Gastrocnemius medialis (tissue), 4 donors: Measurements from ENCODE around the gene CDH20. TPM values are rescaled to one million over a fixed set of nuclear protein-coding genes. Genes with fewer than 3 reads are reported as not detected.

Experiments used
- ATAC-seq, 2 donors: fragments of 150-250 bp; one replicate each; pipeline ENCODE4 v1.9.1; 2016
- DNase-seq, 2 donors: peaks; one replicate each; pipeline ENCODE4 v3.0.0-alpha.2; 2019
- H3K27ac ChIP-seq, 4 donors: fragments of 200-600 bp; sonication (generic); 1 replicate in 1 of 4; 2 replicates in 3 of 4; pipeline ENCODE4 v1.5.1; 2016 to 2018; ENCODE audit warnings: mild to moderate bottlenecking in 2 of 4, moderate library complexity in 1 of 4
- H3K27me3 ChIP-seq, 3 donors: fragments of 200-600 bp; sonication (generic) in 2 of 3; 1 replicate in 1 of 3; 2 replicates in 2 of 3; pipeline versions ENCODE4 v1.5.1 to v1.6.0; 2016 to 2019; ENCODE audit warnings: mild to moderate bottlenecking in 1 of 3, moderate library complexity in 1 of 3
- H3K36me3 ChIP-seq, 2 donors: fragments of 200-600 bp; sonication (generic) in 1 of 2; one replicate each; pipeline ENCODE4 v1.5.1; 2017 to 2018
- H3K4me1 ChIP-seq, 2 donors: fragments of 200-600 bp; sonication (generic) in 1 of 2; one replicate each; pipeline ENCODE4 v1.5.1; 2016 to 2017; ENCODE audit warnings: mild to moderate bottlenecking in 2 of 2
- H3K4me3 ChIP-seq, 4 donors: fragments of 200-600 bp; sonication (generic) in 3 of 4; 1 replicate in 1 of 4; 2 replicates in 3 of 4; pipeline ENCODE4 v1.5.1; 2016 to 2019; ENCODE audit warnings: mild to moderate bottlenecking in 2 of 4
- H3K9me3 ChIP-seq, 3 donors: fragments of 200-600 bp; sonication (generic) in 2 of 3; 1 replicate in 1 of 3; 2 replicates in 2 of 3; pipeline ENCODE4 v1.5.1; 2016 to 2019
- POLR2A ChIP-seq, 2 donors: fragments of 450-650 bp; IDR thresholded peaks; one replicate each; pipeline ENCODE4 v1.6.1; 2017; ENCODE audit warnings: antibody characterized with exemption in 2 of 2, mild to moderate bottlenecking in 2 of 2, moderate library complexity in 2 of 2
- in situ Hi-C, 4 donors: fragments of 200-750 bp; cut with MboI; loops; one replicate each; pipeline versions ENCODE4 v1.15.0 to v1.8.0; 2017; ENCODE audit warnings: low sequenced_read_pairs in 4 of 4
- intact Hi-C: fragments of 100-400 bp; cut with DNase I; formaldehyde crosslinking; loops from one replicate; pipeline ENCODE4 v1.15.1; 2023; ENCODE audit warnings: low total_unique reads
- total RNA-seq, 4 donors: library from RNA; depleted of rRNA; stranded (reverse); fragments of >200 nt; gene quantifications; one replicate each; pipeline versions ENCODE4 v1.1.0 to v1.2.3, GENCODE V29; 2016
- TF ChIP-seq, protein P1 (sequence below), 5 experiments: fragments of 450-650 bp in 3 of 5; fragments of 200-600 bp in 2 of 5; sonication (generic) in 2 of 5; IDR thresholded peaks in 4 of 5; conservative IDR thresholded peaks in 1 of 5; 1 replicate in 4 of 5; 2 replicates in 1 of 5; pipeline ENCODE4 v1.5.1; 2016 to 2019; ENCODE audit warnings: antibody characterized with exemption in 5 of 5, mild to moderate bottlenecking in 3 of 5, moderate library complexity in 3 of 5

CDH20 gene
- total RNA-seq, 4 donors from 2014 or later, result 0.51 to 19.6 (median 3.9) TPM

GRCh38 chr18:61331051-61331450 lies 2.2 kb upstream of the CDH20 start:
- no peaks in the 10 kb centered on the region for H3K4me1 ChIP-seq
- peaks cover 13 to 26% (median 14%) of the 10 kb centered on the region in 3 donors for H3K27me3 ChIP-seq
- intact Hi-C loops, result no loop called here
- ATAC-seq (no peak), DNase-seq (no peak)
- H3K27ac ChIP-seq, result no peak overlapping the region
- TF ChIP-seq, protein P1, sequence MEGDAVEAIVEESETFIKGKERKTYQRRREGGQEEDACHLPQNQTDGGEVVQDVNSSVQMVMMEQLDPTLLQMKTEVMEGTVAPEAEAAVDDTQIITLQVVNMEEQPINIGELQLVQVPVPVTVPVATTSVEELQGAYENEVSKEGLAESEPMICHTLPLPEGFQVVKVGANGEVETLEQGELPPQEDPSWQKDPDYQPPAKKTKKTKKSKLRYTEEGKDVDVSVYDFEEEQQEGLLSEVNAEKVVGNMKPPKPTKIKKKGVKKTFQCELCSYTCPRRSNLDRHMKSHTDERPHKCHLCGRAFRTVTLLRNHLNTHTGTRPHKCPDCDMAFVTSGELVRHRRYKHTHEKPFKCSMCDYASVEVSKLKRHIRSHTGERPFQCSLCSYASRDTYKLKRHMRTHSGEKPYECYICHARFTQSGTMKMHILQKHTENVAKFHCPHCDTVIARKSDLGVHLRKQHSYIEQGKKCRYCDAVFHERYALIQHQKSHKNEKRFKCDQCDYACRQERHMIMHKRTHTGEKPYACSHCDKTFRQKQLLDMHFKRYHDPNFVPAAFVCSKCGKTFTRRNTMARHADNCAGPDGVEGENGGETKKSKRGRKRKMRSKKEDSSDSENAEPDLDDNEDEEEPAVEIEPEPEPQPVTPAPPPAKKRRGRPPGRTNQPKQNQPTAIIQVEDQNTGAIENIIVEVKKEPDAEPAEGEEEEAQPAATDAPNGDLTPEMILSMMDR (IDR thresholded peaks at IDR 0.05 in 4 of 5, conservative IDR thresholded peaks at IDR 0.05 in 1 of 5), result no peak
- no peak for TF ChIP-seq POLR2A (IDR thresholded peaks at IDR 0.05)
- H3K36me3 ChIP-seq, result no peaks in the 10 kb centered on the region
- no peak overlapping the region for H3K4me3 ChIP-seq
- no peaks in the 10 kb centered on the region for H3K9me3 ChIP-seq
- in situ Hi-C loops, result loop anchor here in 1 of 4 donors (25.0 kb wide), 1 partner anchor 106 kb away; no protein-coding TSS in a partner anchor

DNA sequence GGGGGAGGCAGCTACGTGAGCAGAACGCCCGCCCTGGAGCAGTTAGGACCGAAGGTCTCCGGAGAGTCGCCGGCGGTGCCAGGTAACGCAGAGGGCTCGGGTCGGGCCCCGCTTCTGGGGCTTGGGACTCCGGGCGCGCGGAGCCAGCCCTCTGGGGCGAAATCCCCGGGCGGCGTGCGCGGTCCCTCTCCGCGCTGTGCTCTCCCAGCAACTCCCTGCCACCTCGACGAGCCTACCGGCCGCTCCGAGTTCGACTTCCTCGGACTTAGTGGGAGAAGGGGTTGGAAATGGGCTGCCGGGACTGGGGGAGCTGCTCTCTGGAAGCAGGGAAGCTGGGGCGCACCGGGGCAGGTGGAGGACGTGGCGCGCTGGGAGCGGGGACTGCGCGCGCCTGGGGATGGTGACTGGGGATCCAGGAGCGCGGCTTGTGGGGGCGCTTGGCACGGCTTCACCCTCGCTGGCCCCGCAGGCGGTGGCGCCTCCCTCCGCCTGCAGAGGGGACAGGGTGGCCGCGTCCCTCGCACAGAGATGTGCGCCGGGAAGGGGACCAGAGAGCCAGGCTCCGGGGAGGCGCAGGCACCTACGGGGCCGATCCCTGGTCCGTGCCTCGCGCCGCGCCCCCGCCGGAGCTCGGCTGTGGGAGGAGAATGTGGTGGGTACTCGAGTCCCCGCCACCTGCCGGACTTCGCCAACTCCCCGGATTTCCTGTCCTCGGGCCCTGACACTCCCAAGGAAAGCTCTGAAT lies 688 bp downstream of the CDH20 start:
- peaks cover 13 to 26% (median 22%) of the 10 kb centered on the region in 3 donors for H3K27me3 ChIP-seq
- ATAC-seq (peak in 1 of 2 donors; percentile 16), DNase-seq (no peak)
- H3K4me1 ChIP-seq, result no peaks in the 10 kb centered on the region
- H3K27ac ChIP-seq, result peak overlapping the region in 1 of 4 donors; percentile 69
- H3K36me3 ChIP-seq, result no peaks in the 10 kb centered on the region
- H3K9me3 ChIP-seq, result no peaks in the 10 kb centered on the region
- intact Hi-C loops (no loop called here), in situ Hi-C loops (loop anchor here in 1 of 4 donors (25.0 kb wide), 1 partner anchor 103 kb away; no protein-coding TSS in a partner anchor)
- peak overlapping the region in 3 of 4 donors; percentile 25 to 46 (median 34) for H3K4me3 ChIP-seq
- TF ChIP-seq, protein P1 (IDR thresholded peaks at IDR 0.05 in 4 of 5, conservative IDR thresholded peaks at IDR 0.05 in 1 of 5), result no peak
- TF ChIP-seq POLR2A (IDR thresholded peaks at IDR 0.05), result no peak

DNA sequence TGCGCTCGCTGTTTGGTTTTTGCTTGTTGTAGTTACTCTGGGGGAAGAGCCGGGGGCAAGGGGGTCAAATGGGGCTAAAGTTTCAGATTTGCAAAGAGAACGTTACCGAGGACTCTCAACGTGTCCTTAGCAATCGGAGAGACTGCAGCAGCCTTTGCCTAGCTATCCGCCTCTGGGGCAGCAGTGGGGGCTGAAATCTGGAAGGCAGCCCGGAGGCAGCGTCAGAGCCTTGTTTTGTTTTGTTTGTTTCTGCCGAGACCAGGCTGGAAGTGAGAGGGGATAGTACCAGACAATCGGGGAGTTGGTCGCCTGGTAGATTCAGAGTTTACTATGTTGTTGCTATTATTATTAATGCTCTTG lies 1.2 kb downstream of the CDH20 start:
- H3K27ac ChIP-seq, result peak overlapping the region in 2 of 4 donors; percentile 18 to 69
- in situ Hi-C loops, result loop anchor here in 1 of 4 donors (25.0 kb wide), 1 partner anchor 103 kb away; no protein-coding TSS in a partner anchor
- DNase-seq (no peak), ATAC-seq (peak in 1 of 2 donors; percentile 13)
- intact Hi-C loops, result no loop called here
- peaks cover 13 to 26% (median 22%) of the 10 kb centered on the region in 3 donors for H3K27me3 ChIP-seq
- no peaks in the 10 kb centered on the region for H3K4me1 ChIP-seq
- no peak for TF ChIP-seq POLR2A (IDR thresholded peaks at IDR 0.05)
- TF ChIP-seq, protein P1 (IDR thresholded peaks at IDR 0.05 in 4 of 5, conservative IDR thresholded peaks at IDR 0.05 in 1 of 5), result no peak
- peak overlapping the region in 2 of 4 donors; percentile 34 to 46 for H3K4me3 ChIP-seq
- no peaks in the 10 kb centered on the region for H3K9me3 ChIP-seq
- no peaks in the 10 kb centered on the region for H3K36me3 ChIP-seq

- ATAC-seq (peak; percentile 35 to 61), DNase-seq (peak in 1 of 2 donors; percentile 16)
- TF ChIP-seq POLR2A (IDR thresholded peaks at IDR 0.05), result no peak
- TF ChIP-seq, protein P1 (IDR thresholded peaks at IDR 0.05 in 4 of 5, conservative IDR thresholded peaks at IDR 0.05 in 1 of 5), result no peak
- Histone ChIP-seq H3K4me1 (no peaks in the 10 kb centered on the region), H3K9me3 (no peaks in the 10 kb centered on the region), H3K27me3 (peaks cover 13 to 26% (median 22%) of the 10 kb centered on the region in 3 donors), H3K27ac (peak overlapping the region in 2 of 4 donors; percentile 18 to 69), H3K4me3 (peak overlapping the region in 1 of 4 donors; percentile 11), H3K36me3 (no peaks in the 10 kb centered on the region)
- intact Hi-C loops, result no loop called here
- in situ Hi-C loops, result loop anchor here in 1 of 4 donors (25.0 kb wide), 1 partner anchor 102 kb away; no protein-coding TSS in a partner anchor
Observed at GRCh38 chr18:61334951-61335683, 1.9 kb downstream of the CDH20 start.
